NCI-H446 (cell line): ENCODE measurements around the gene DOCK3.
"Not testable (repeated sequence)": the region's sequence is repeated elsewhere in the genome, so short reads cannot be mapped to it uniquely, and the experiment has no call there.

Experiments
- DNase-seq, 2 experiments: peaks; one replicate each; lab custom pipeline; 2025; lab: John Stamatoyannopoulos, UW

Gene DOCK3

DNA sequence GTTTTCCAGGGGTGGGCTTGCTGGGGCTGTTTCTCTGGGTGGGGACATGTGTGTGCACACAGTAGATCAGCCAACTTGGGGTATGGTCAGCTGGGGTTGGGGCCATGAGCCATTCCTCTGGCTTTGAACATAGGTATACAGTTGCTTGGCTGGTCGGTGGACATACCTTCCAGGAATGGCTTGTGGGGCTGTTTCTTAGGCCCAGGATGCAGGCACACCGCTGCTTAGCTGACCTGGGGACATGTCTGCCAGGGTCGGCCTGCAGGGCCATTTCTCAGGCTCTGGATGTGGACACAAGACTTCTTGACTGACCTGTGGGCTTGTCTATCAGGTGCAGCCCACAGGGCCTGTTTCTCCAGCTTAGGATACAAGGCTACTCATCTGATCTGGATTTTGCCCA, 130.6 kb downstream of the DOCK3 start:
- no peak for DNase-seq

DNA sequence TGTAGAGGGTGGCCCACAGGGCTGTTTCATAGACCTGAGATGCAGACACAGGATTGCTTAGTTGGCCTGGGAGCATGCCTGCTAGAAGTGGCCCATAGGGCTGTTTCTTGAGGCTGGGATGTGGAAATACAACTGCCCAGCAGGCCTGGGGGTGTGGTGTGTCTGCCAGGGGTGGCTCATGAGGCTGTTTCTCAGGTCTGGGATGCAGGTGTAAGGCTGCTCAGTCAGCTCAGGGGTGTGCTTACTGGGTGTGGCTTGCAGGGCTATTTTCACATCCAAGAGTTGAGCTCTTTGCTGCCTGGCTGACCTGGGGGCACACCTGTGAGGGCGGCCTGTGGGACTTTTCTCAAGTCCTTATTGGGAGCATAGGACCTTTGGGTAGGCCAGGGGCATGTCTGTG, 131.3 kb downstream of the DOCK3 start:
- DNase-seq, result no peak

- DNase-seq, result no peak
Observed at GRCh38 chr3:50806806-50807205, 132.1 kb downstream of the DOCK3 start.

- no peak for DNase-seq
Observed at GRCh38 chr3:50807266-50807665, 132.5 kb downstream of the DOCK3 start.

DNA sequence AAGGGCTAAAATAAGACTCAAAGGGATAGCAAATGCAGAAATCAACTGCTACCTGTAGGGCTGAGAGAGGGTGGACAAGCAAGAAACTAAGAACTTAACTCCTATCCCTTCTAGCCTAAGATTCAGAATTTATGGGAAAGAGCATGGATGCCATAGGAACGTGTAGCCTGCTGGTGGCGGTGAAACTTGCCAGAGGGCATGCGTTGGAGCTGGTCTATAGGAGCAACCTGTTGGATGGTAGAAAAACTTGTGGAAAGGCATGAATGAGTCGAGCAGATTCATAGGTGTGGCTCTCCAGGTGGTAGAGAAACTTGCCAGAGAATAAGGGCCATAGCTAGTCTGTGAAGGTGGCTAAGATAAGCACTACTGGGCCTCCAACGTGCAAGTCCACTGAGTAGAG, 137.2 kb downstream of the DOCK3 start:
- no peak for DNase-seq

DNA sequence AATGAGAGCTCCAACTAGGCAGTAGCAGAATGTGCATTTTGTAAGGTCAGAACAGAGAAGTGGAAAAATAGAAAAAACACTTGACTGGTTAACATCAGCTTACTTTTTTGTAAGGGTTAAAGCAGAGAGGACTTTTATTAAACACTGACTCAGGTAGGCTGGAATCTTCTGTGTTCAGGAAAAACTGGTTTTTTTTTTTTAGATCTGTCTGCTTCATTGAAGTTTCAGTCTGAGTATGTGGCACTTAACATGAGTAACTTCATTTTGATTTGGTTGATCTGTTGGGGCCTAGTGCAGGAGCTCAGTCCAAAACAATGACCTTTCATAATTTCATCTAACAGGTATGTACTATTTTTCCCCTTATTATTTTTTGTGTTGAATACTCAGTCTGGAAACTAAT, 141.1 kb downstream of the DOCK3 start:
- DNase-seq, result no peak

GRCh38 chr3:50816894-50817293, 142.2 kb downstream of the DOCK3 start:
- no peak for DNase-seq

DNA sequence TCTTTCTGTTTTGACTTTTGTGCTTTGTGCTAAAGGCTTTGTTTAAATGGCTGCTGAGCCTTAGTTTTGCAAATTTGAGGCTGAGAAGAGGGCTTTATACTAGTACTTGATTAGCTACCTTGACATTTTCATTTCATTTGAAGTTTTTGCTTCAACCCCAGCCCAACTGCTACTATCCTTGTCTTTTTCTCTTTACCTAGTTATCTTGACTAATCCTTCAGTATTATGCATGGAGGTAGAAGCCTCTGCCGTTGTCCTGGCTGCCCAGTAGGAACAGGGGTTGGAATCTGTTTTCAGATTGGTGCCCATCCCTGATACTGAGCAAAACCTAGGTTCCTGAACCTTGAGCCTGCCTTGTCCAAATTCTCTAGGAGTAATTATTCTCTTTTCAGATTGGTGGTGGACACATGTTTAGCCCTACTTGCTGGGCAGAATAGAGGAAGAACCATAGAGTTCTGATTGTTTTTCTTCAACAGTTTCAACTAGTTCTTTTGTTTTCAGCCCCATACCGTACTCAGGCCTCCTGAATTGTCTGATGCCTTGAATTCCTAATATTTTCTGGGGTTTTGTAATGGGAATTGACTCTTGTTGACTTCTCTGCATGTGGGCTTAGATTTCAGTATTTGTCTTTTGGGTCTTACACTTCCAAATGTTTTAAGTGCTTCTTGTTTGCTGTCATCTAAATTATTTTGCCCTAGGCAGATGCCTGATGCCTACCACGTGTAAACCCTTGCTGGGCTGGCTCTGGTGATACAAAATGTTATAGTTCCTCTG, 143.2 kb downstream of the DOCK3 start:
- DNase-seq, result no peak

DNA sequence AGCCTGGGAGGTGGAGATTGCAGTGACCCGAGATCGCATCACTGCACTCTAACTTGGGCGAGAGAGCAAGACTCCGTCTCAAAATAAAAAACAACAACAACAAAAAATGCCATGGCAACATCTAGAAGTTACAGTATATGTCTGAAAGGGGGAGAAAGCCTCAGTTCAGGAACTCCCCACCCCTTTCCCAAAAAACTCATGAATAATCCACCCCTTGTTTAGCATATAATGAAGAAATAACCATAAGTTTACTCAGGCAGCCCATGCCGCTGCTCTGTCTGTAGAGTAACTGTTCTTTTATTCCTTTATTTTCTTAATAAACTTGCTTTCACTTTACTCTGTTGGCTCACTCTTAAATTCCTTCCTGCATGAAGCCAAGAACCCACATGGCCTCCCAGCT, 145.2 kb downstream of the DOCK3 start:
- DNase-seq, result no peak

DNA sequence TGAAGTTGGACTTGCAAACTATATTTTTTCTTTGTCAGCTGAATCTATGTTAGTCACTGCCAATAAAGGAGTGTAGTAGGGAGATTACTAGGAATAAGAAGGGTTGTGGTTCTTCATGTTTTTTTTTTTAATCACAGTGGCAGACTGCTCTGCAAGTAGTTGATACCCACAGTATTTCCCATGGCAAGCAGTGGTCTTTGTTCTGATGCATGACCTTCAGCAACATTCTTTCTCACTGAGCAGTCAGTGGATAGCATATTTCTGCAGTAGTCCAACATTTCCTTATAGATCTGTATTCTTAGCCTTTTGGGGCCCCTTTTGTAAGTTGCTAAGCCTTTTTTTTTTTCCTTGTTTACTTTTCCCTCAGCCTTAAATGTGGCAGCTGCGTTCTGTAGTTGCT, 151.1 kb downstream of the DOCK3 start:
- DNase-seq, result no peak

- no peak for DNase-seq
Observed at GRCh38 chr3:50830451-50830850, 155.7 kb downstream of the DOCK3 start.

DNA sequence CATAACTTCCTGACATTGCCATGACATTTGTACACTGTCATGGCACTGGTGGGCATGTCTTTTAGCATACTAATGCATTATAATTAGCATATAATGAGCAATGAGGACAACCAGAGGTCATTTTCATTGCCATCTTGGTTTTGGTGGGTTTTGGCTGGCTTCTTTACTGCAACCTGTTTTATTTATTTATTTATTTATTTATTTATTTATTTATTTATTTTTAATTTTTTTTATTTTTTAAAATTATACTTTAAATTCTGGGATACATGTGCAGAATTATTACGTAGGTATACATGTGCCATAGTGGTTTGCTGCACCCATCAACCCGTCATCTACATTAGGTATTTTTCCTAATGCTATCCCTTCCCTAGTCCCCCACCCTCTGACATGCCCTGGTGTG, 156.3 kb downstream of the DOCK3 start:
- not testable (repeated sequence) for DNase-seq

DNA sequence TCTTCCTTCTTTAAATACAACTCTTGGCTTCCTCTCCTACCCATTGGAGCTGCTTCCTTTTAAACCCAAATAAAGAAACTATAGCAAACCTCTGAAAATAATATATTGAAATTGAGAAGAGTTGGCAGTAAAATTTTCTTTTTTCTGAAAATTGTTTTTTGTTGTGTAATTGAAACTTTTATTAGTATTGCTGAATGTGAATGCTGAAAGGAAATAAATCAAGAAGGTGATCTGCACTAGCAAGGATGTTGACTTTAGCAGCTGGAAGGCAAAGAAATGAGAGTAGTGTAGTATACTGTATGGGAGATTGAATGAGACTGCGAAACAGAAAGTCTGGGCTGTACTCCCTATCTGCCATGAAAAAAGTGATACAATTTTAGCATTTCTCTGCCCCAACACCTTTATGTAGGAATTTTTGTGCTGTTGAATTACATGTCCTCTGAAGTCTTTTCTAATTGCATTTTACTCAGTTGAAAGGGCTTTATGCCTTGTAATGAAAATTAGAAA, 166.3 kb downstream of the DOCK3 start:
- DNase-seq, result no peak

- no peak for DNase-seq
Observed at GRCh38 chr3:50848308-50848707, 173.6 kb downstream of the DOCK3 start.

GRCh38 chr3:50850639-50851511, 176.1 kb downstream of the DOCK3 start:
- no peak for DNase-seq

- no peak for DNase-seq
Observed at GRCh38 chr3:50853936-50854335, 179.2 kb downstream of the DOCK3 start.

GRCh38 chr3:50862221-50862620, 187.5 kb downstream of the DOCK3 start:
- no peak for DNase-seq

GRCh38 chr3:50873376-50874157, 198.8 kb downstream of the DOCK3 start:
- DNase-seq, result no peak

GRCh38 chr3:50874876-50875275, 200.1 kb downstream of the DOCK3 start:
- DNase-seq, result not testable (repeated sequence)

GRCh38 chr3:50876947-50877346, 202.2 kb downstream of the DOCK3 start:
- peak in 1 of 2 experiments; percentile 45 for DNase-seq

GRCh38 chr3:50882733-50883132, 208.0 kb downstream of the DOCK3 start:
- not testable (repeated sequence) for DNase-seq

DNA sequence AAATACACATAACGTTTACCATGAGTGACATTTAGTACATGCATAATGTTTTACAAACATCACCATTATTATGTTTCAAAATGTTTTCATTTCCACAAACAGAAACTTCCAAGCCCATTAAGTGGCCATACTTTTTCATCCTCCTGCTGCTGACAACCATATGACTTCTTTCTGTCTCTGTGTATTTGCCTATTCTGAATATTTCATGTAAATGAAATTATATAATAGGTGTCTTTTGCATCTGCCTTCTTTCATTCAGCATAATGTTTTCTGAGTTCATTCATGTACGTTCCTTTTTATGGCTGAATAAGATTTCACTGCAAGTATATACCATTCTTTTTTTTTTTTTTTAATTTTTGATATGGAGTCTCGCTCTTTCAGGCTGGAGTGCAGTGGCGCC, 209.0 kb downstream of the DOCK3 start:
- no peak for DNase-seq
